ENCODE data around the gene GEMIN2.

GRCh38 chr14:39091716-39092115, 22.4 kb upstream of the GEMIN2 start:
- no peak for TF ChIP-seq POLR2AphosphoS5 (IDR thresholded peaks at IDR 0.05; ENCODE audit: borderline replicate concordance, low read depth, low read length)
- no peak for TF ChIP-seq EZH2 (IDR thresholded peaks at IDR 0.05)
- TF ChIP-seq FOXP2 (optimal IDR thresholded peaks at IDR 0.05; ENCODE audit: control extremely low read depth, extremely low read length, insufficient read depth), result no peak
